H1 (cell line): ENCODE measurements around the gene FAM241A.

ENCODE experiments used
- EZH2 ChIP-seq: fragments of 200-600 bp; sonication (generic); IDR thresholded peaks from 2 replicates; pipeline ENCODE4 v1.7.1; 2012; ENCODE audit warnings: low read depth, mild to moderate bottlenecking, moderate library complexity, low read length, inconsistent platforms; ENCODE audit not compliant: severe bottlenecking
- POLR2AphosphoS5 ChIP-seq: IDR thresholded peaks from 2 replicates; pipeline ENCODE4 v1.6.1; 2011; ENCODE audit warnings: low read depth, low read length
- TF ChIP-seq, protein P1 (sequence below): IDR thresholded peaks from 2 replicates; pipeline ENCODE4 v1.6.1; 2012; ENCODE audit warnings: inconsistent platforms

DNA sequence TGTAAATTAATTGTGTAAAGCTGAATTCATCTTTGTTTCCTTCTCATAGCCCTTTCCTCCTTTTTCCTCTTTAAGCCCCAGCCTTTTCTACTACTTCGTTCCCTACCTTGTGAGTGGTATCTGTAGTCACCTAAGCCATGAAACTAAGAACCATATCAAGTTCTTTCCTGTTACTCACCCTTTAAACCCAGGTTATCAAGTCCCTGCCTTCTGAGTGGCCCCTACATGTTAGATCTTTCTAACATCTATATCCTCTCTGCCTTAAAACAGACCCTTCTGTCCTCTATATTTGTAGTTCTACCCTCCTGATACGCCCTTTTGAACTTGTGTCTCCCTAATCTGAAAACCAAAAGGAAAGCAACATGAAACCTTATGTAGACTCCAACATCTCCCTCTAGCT, 93.6 kb downstream of the FAM241A start:
- no peak for TF ChIP-seq POLR2AphosphoS5
- TF ChIP-seq, protein P1, sequence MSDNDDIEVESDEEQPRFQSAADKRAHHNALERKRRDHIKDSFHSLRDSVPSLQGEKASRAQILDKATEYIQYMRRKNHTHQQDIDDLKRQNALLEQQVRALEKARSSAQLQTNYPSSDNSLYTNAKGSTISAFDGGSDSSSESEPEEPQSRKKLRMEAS = no peak
- TF ChIP-seq EZH2 = no peak
